Neural cell (in vitro differentiated cells): ENCODE measurements around the gene TMEM79. TPM values are rescaled to one million over a fixed set of nuclear protein-coding genes. Genes with fewer than 3 reads are reported as not detected.

Experiments used
- H2AFZ ChIP-seq: fragments of 200-600, 300-800 bp; sonication (generic), shearing (Covaris generic); 2 replicates; pipeline ENCODE4 v1.6.0; 2014; ENCODE audit warnings: low read depth, mild to moderate bottlenecking, antibody characterized with exemption, low read length, moderate library complexity
- H3F3A ChIP-seq: fragments of 200-600 bp; shearing (Covaris generic); 2 replicates; pipeline ENCODE4 v1.6.1; 2016; ENCODE audit warnings: mild to moderate bottlenecking, moderate library complexity, mixed read lengths, antibody characterized with exemption, low read length; ENCODE audit not compliant: insufficient read depth, poor library complexity, severe bottlenecking
- H3K27ac ChIP-seq: fragments of 200-600, 300-800 bp; sonication (generic), shearing (Covaris generic); 2 replicates; pipeline ENCODE4 v1.5.1; 2014; ENCODE audit warnings: mild to moderate bottlenecking, low read length, moderate library complexity
- H3K27me3 ChIP-seq: fragments of 300-800, 200-600 bp; sonication (generic), shearing (Covaris generic); 2 replicates; pipeline ENCODE4 v1.6.0; 2014; ENCODE audit warnings: mild to moderate bottlenecking, low read depth, low read length, moderate library complexity; ENCODE audit not compliant: insufficient read depth
- H3K36me3 ChIP-seq: fragments of 300-800, 200-600 bp; sonication (generic), shearing (Covaris generic); 2 replicates; pipeline ENCODE4 v1.5.1; 2014; ENCODE audit warnings: mild to moderate bottlenecking, antibody characterized with exemption, low read length, moderate library complexity; ENCODE audit not compliant: insufficient read depth
- H3K4me2 ChIP-seq: fragments of 300-800, 200-600 bp; sonication (generic), shearing (Covaris generic); 2 replicates; pipeline ENCODE4 v1.6.0; 2014; ENCODE audit warnings: mild to moderate bottlenecking, low read length
- H3K4me3 ChIP-seq: fragments of 300-800, 200-600 bp; sonication (generic), shearing (Covaris generic); 2 replicates; pipeline ENCODE4 v1.5.1; 2014; ENCODE audit warnings: mild to moderate bottlenecking, low read length, moderate library complexity
- H3K79me2 ChIP-seq: fragments of 200-600 bp; shearing (Covaris generic); replicated peaks from 2 replicates; pipeline ENCODE4 v1.6.0; 2014; ENCODE audit warnings: mild to moderate bottlenecking, low read length, moderate library complexity; ENCODE audit not compliant: insufficient read depth
- H3K9ac ChIP-seq: fragments of 300-800, 200-600 bp; sonication (generic), shearing (Covaris generic); 2 replicates; pipeline ENCODE4 v1.6.1; 2016; ENCODE audit warnings: mild to moderate bottlenecking, low read length, mixed read lengths
- H3K9me2 ChIP-seq: fragments of 200-600 bp; shearing (Covaris generic); 2 replicates; pipeline ENCODE4 v1.6.1; 2016; ENCODE audit warnings: mild to moderate bottlenecking, low read length, mixed read lengths; ENCODE audit not compliant: insufficient read depth
- H3K9me3 ChIP-seq: fragments of 200-600, 300-800 bp; sonication (generic), shearing (Covaris generic); 2 replicates; pipeline ENCODE4 v1.6.1; 2016; ENCODE audit warnings: mild to moderate bottlenecking, mixed run types, low read length, moderate library complexity, mixed read lengths
- H4K20me1 ChIP-seq: fragments of 200-600 bp; shearing (Covaris generic); 2 replicates; pipeline ENCODE4 v1.6.1; 2016; ENCODE audit warnings: mild to moderate bottlenecking, mixed run types; ENCODE audit not compliant: insufficient read depth
- EP300 ChIP-seq: fragments of 450-650 bp; conservative IDR thresholded peaks from 2 replicates; pipeline ENCODE4 v1.6.1; 2014; ENCODE audit warnings: antibody characterized with exemption, mild to moderate bottlenecking, moderate library complexity; ENCODE audit not compliant: poor library complexity, severe bottlenecking
- EZH2 ChIP-seq: fragments of 200-600, 300-800 bp; shearing (Covaris generic), sonication (generic); IDR thresholded peaks from 2 replicates; pipeline ENCODE4 v1.6.1; 2014; ENCODE audit warnings: antibody characterized with exemption, low read length, borderline replicate concordance, mild to moderate bottlenecking; ENCODE audit not compliant: insufficient read depth, poor library complexity, severe bottlenecking
- MXI1 ChIP-seq: fragments of 450-650 bp; conservative IDR thresholded peaks from 2 replicates; pipeline ENCODE4 v1.6.1; 2014; ENCODE audit warnings: antibody characterized with exemption, mild to moderate bottlenecking; ENCODE audit not compliant: poor library complexity, severe bottlenecking
- POLR2AphosphoS5 ChIP-seq: IDR thresholded peaks from 2 replicates; pipeline ENCODE4 v1.6.1; 2012
- SMC3 ChIP-seq: fragments of 450-650 bp; conservative IDR thresholded peaks from 2 replicates; pipeline ENCODE4 v1.6.1; 2014; ENCODE audit warnings: antibody characterized with exemption, mild to moderate bottlenecking, moderate library complexity; ENCODE audit not compliant: poor library complexity
- TAF1 ChIP-seq: IDR thresholded peaks from 2 replicates; pipeline ENCODE4 v1.6.1; 2012; ENCODE audit warnings: low read depth
- polyA minus RNA-seq: library from RNA; depleted of rRNA, polyadenylated mRNA; stranded (reverse); fragments of >200 nt; gene quantifications from 2 replicates; pipeline ENCODE4 v1.2.3, GENCODE V29; 2014
- polyA plus RNA-seq: library from polyadenylated mRNA; depleted of rRNA; stranded (reverse); fragments of >200 nt; gene quantifications from 2 replicates; pipeline ENCODE4 v1.2.3, GENCODE V29; 2014
- TF ChIP-seq, protein P1 (sequence below): IDR thresholded peaks from 2 replicates; pipeline ENCODE4 v1.6.1; 2012; ENCODE audit warnings: borderline replicate concordance
- TF ChIP-seq, protein P2 (sequence below): fragments of 450-650 bp; IDR thresholded peaks from 2 replicates; pipeline ENCODE4 v1.5.1; 2014; ENCODE audit warnings: antibody characterized with exemption, mild to moderate bottlenecking, moderate library complexity; ENCODE audit not compliant: poor library complexity, severe bottlenecking

The TMEM79 gene, protein sequence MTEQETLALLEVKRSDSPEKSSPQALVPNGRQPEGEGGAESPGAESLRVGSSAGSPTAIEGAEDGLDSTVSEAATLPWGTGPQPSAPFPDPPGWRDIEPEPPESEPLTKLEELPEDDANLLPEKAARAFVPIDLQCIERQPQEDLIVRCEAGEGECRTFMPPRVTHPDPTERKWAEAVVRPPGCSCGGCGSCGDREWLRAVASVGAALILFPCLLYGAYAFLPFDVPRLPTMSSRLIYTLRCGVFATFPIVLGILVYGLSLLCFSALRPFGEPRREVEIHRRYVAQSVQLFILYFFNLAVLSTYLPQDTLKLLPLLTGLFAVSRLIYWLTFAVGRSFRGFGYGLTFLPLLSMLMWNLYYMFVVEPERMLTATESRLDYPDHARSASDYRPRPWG
- polyA plus RNA-seq (5.9 and 6.8 TPM in 2 replicates), polyA minus RNA-seq (2.0 and 2.7 TPM in 2 replicates)

DNA sequence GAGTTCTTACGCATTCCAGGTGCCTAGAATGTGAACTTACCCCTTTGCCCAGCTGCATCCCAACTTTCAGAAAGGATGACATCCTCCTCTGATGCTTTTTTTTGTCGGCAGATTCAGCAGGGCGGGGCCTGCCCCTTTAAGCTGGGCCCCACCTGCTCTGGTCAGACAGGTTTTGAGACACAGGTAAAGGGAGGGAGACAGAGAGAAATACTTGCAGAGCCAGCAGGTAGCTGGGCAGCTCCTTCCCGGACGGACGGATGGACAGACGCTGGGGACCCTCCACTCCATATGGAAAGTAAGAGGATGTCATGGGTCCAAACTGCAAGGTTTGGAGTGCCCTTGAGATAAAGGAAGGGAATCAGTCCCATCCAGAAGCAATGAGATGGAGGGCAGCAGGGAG, at the start of gene TMEM79:
Gene TMEM79 (plus strand): TSS at position 214 of the 400 bp plus-strand sequence. CDS start 902 bp downstream, outside the sequence.
- peak within 1 kb of the TSS; percentile 80 for H3K9ac ChIP-seq
- H3K4me2 ChIP-seq, result peak within 1 kb of the TSS; percentile 81
- peak within 1 kb of the TSS; percentile 83 for H2AFZ ChIP-seq
- H4K20me1 ChIP-seq, result no peaks in the 10 kb centered on the region
- H3K9me2 ChIP-seq, result no peaks in the 10 kb centered on the region
- no peaks in the 10 kb centered on the region for H3K36me3 ChIP-seq
- H3K27ac ChIP-seq, result peak within 1 kb of the TSS; percentile 56
- H3F3A ChIP-seq, result no peaks in the 10 kb centered on the region
- TF ChIP-seq POLR2AphosphoS5 (no peak), EP300 (no peak), TAF1 (no peak), SMC3 (no peak)
- TF ChIP-seq, protein P1, sequence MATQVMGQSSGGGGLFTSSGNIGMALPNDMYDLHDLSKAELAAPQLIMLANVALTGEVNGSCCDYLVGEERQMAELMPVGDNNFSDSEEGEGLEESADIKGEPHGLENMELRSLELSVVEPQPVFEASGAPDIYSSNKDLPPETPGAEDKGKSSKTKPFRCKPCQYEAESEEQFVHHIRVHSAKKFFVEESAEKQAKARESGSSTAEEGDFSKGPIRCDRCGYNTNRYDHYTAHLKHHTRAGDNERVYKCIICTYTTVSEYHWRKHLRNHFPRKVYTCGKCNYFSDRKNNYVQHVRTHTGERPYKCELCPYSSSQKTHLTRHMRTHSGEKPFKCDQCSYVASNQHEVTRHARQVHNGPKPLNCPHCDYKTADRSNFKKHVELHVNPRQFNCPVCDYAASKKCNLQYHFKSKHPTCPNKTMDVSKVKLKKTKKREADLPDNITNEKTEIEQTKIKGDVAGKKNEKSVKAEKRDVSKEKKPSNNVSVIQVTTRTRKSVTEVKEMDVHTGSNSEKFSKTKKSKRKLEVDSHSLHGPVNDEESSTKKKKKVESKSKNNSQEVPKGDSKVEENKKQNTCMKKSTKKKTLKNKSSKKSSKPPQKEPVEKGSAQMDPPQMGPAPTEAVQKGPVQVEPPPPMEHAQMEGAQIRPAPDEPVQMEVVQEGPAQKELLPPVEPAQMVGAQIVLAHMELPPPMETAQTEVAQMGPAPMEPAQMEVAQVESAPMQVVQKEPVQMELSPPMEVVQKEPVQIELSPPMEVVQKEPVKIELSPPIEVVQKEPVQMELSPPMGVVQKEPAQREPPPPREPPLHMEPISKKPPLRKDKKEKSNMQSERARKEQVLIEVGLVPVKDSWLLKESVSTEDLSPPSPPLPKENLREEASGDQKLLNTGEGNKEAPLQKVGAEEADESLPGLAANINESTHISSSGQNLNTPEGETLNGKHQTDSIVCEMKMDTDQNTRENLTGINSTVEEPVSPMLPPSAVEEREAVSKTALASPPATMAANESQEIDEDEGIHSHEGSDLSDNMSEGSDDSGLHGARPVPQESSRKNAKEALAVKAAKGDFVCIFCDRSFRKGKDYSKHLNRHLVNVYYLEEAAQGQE, result no peak
- TF ChIP-seq, protein P2, sequence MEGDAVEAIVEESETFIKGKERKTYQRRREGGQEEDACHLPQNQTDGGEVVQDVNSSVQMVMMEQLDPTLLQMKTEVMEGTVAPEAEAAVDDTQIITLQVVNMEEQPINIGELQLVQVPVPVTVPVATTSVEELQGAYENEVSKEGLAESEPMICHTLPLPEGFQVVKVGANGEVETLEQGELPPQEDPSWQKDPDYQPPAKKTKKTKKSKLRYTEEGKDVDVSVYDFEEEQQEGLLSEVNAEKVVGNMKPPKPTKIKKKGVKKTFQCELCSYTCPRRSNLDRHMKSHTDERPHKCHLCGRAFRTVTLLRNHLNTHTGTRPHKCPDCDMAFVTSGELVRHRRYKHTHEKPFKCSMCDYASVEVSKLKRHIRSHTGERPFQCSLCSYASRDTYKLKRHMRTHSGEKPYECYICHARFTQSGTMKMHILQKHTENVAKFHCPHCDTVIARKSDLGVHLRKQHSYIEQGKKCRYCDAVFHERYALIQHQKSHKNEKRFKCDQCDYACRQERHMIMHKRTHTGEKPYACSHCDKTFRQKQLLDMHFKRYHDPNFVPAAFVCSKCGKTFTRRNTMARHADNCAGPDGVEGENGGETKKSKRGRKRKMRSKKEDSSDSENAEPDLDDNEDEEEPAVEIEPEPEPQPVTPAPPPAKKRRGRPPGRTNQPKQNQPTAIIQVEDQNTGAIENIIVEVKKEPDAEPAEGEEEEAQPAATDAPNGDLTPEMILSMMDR, result no peak
- H3K27me3 ChIP-seq, result no peaks in the 10 kb centered on the region
- H3K79me2 ChIP-seq, result peaks cover 34% of the 10 kb centered on the region
- H3K4me3 ChIP-seq, result peak within 1 kb of the TSS; percentile 78
- H3K9me3 ChIP-seq, result no peaks in the 10 kb centered on the region

DNA sequence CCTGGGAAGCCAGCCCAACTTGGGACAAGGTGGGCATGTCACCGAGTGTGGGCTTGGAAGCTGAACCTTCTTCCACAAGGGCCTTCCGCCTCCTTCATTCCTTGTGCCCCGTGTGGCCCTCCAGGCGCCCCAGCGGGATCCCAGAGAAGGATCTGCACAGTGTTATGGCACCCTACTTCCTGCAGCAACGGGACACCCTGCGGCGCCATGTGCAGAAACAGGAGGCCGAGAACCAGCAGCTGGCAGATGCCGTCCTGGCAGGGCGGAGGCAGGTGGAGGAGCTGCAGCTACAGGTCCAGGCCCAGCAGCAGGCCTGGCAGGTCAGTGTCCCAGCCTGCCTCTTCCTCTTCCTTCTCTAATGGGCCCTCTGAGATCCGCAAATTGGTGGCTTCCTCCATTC, 48.0 kb upstream of the TMEM79 start:
- Histone ChIP-seq H3K9ac (no peak overlapping the region), H3K4me3 (no peak overlapping the region), H3K9me3 (no peaks in the 10 kb centered on the region), H3K79me2 (no peaks in the 10 kb centered on the region), H3K4me2 (no peak overlapping the region), H3F3A (no peaks in the 10 kb centered on the region), H3K27ac (no peak overlapping the region), H2AFZ (no peak overlapping the region), H4K20me1 (no peaks in the 10 kb centered on the region), H3K36me3 (no peaks in the 10 kb centered on the region), H3K9me2 (no peaks in the 10 kb centered on the region), H3K27me3 (no peaks in the 10 kb centered on the region)
- TF ChIP-seq EZH2 (no peak), TAF1 (no peak)

DNA sequence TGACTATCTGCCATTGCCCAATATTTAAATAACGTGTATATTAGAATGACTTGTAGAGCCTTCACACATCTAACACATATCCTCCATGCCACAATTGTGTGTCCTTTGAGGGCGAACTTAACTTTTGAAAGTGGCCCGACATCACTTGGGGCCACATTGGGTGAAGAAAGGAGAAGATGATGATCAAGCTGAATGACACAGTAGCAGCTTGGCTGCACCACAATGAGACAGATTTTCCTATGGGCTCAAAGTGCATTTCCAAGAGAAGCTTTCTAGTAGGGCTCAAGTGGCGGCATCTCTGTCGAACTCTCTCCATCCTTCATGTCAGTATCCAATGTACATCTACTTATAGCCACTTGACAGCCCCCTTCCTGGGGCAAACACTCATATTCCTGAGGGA, 45.9 kb upstream of the TMEM79 start:
- H4K20me1 ChIP-seq, result no peaks in the 10 kb centered on the region
- no peaks in the 10 kb centered on the region for H3K27me3 ChIP-seq
- no peaks in the 10 kb centered on the region for H3F3A ChIP-seq
- no peaks in the 10 kb centered on the region for H3K36me3 ChIP-seq
- TF ChIP-seq, protein P1, result no peak
- TF ChIP-seq SMC3, result no peak
- TF ChIP-seq MXI1, result no peak
- no peak for TF ChIP-seq EZH2
- no peak for TF ChIP-seq TAF1
- TF ChIP-seq, protein P2, result no peak
- no peak overlapping the region for H3K27ac ChIP-seq
- H3K9me2 ChIP-seq, result no peaks in the 10 kb centered on the region
- H3K4me3 ChIP-seq, result no peak overlapping the region
- H3K79me2 ChIP-seq, result no peaks in the 10 kb centered on the region
- no peak overlapping the region for H2AFZ ChIP-seq
- no peak overlapping the region for H3K4me2 ChIP-seq
- H3K9me3 ChIP-seq, result no peaks in the 10 kb centered on the region
- H3K9ac ChIP-seq, result no peak overlapping the region
